ENCODE measurements around the gene ZBP1.

ZBP1 gene

GRCh38 chr20:57585466-57586213 is 34.6 kb downstream of the ZBP1 start:
- in situ Hi-C loops (cut with HindIII; ENCODE audit: low sequenced_read_pairs) = no loop called here
- TF ChIP-seq CTCF (IDR thresholded peaks at IDR 0.05; ENCODE audit: low read depth, low read length) = no peak
- DNase-seq (ENCODE audit: low read depth, low spot score) = no peak
- H3K4me3 ChIP-seq (ENCODE audit: low read depth, low read length) = no peak overlapping the region

GRCh38 chr20:57584768-57585461 is 35.3 kb downstream of the ZBP1 start:
- TF ChIP-seq CTCF (IDR thresholded peaks at IDR 0.05; ENCODE audit: low read depth, low read length) = no peak
- no peak overlapping the region for H3K4me3 ChIP-seq (ENCODE audit: low read depth, low read length)
- in situ Hi-C loops (cut with HindIII; ENCODE audit: low sequenced_read_pairs) = no loop called here
- DNase-seq (ENCODE audit: low read depth, low spot score) = no peak

- in situ Hi-C loops (cut with HindIII; ENCODE audit: low sequenced_read_pairs) = no loop called here
- DNase-seq (ENCODE audit: low read depth, low spot score) = no peak
- no peak overlapping the region for H3K4me3 ChIP-seq (ENCODE audit: low read depth, low read length)
- no peak for TF ChIP-seq CTCF (IDR thresholded peaks at IDR 0.05; ENCODE audit: low read depth, low read length)
Measured at GRCh38 chr20:57583289-57584257, 36.7 kb downstream of the ZBP1 start.

GRCh38 chr20:57582432-57583288 is 37.6 kb downstream of the ZBP1 start:
- peak; percentile 73 for TF ChIP-seq CTCF (IDR thresholded peaks at IDR 0.05; ENCODE audit: low read depth, low read length)
- H3K4me3 ChIP-seq (ENCODE audit: low read depth, low read length) = no peak overlapping the region
- peak; percentile 75 for DNase-seq (ENCODE audit: low read depth, low spot score)
- in situ Hi-C loops (cut with HindIII; ENCODE audit: low sequenced_read_pairs) = no loop called here

GRCh38 chr20:57582029-57582378 is 38.2 kb downstream of the ZBP1 start:
- no peak for DNase-seq (ENCODE audit: low read depth, low spot score)
- in situ Hi-C loops (cut with HindIII; ENCODE audit: low sequenced_read_pairs) = no loop called here
- no peak overlapping the region for H3K4me3 ChIP-seq (ENCODE audit: low read depth, low read length)
- TF ChIP-seq CTCF (IDR thresholded peaks at IDR 0.05; ENCODE audit: low read depth, low read length) = no peak

All from astrocyte of the spinal cord (primary cell).